GM23338 (cell line): ENCODE measurements around the gene OTUD1. TPM values are rescaled to one million over a fixed set of nuclear protein-coding genes. Genes with fewer than 3 reads are reported as not detected.

Experiments
- ATAC-seq: fragments of 200-7000 bp; cut with Tn5 transposase; 3 replicates; pipeline ENCODE4 v1.9.1; 2020
- DNase-seq: peaks from one replicate; pipeline ENCODE4 v3.0.0-alpha.2; 2015; ENCODE audit warnings: low spot score
- H2AFZ ChIP-seq: fragments of 200-600 bp; sonication (generic); 2 replicates; pipeline ENCODE4 v1.8.0; 2016; ENCODE audit warnings: antibody characterized with exemption, mild to moderate bottlenecking, moderate library complexity
- H3F3A ChIP-seq: fragments of 200-600 bp; sonication (generic); replicated peaks from 2 replicates; pipeline ENCODE4 v1.8.0; 2017; ENCODE audit warnings: antibody characterized with exemption, mixed run types, low read depth
- H3K27ac ChIP-seq: fragments of 200-600 bp; sonication (generic); 2 replicates; pipeline ENCODE4 v1.6.1; 2016; ENCODE audit warnings: low read depth
- H3K27me3 ChIP-seq: fragments of 200-600 bp; sonication (generic); 2 replicates; pipeline ENCODE4 v1.8.0; 2016; ENCODE audit warnings: mild to moderate bottlenecking, mixed run types, moderate library complexity; ENCODE audit not compliant: insufficient read depth
- H3K36me3 ChIP-seq: fragments of 200-600 bp; sonication (generic); 2 replicates; pipeline ENCODE4 v1.8.0; 2016; ENCODE audit warnings: mild to moderate bottlenecking; ENCODE audit not compliant: insufficient read depth
- H3K4me1 ChIP-seq: fragments of 200-600 bp; sonication (generic); 2 replicates; pipeline ENCODE4 v1.8.0; 2016; ENCODE audit warnings: mild to moderate bottlenecking, moderate library complexity; ENCODE audit not compliant: insufficient read depth
- H3K4me2 ChIP-seq: fragments of 200-600 bp; sonication (generic); 2 replicates; pipeline ENCODE4 v1.7.1; 2017; ENCODE audit warnings: mixed run types
- H3K4me3 ChIP-seq: fragments of 200-600 bp; sonication (generic); 2 replicates; pipeline ENCODE4 v1.6.1; 2016; ENCODE audit warnings: mixed run types
- H3K79me2 ChIP-seq: fragments of 200-600 bp; sonication (generic); replicated peaks from 2 replicates; pipeline ENCODE4 v1.8.0; 2017; ENCODE audit warnings: mild to moderate bottlenecking; ENCODE audit not compliant: insufficient read depth
- H3K9me2 ChIP-seq: fragments of 200-600 bp; sonication (generic); 2 replicates; pipeline ENCODE4 v1.8.0; 2017; ENCODE audit not compliant: insufficient read depth
- H4K20me1 ChIP-seq: fragments of 200-600 bp; sonication (generic); replicated peaks from 2 replicates; pipeline ENCODE4 v1.8.0; 2017; ENCODE audit warnings: mild to moderate bottlenecking; ENCODE audit not compliant: insufficient read depth
- H3K27ac Mint-ChIP-seq: 2 replicates; pipeline ENCODE4 v1.8.0; 2020; ENCODE audit warnings: inconsistent platforms, mild to moderate bottlenecking, moderate library complexity, mixed read lengths
- H3K27me3 Mint-ChIP-seq: 3 replicates; pipeline ENCODE4 v1.8.0; 2022; ENCODE audit warnings: low read depth, mild to moderate bottlenecking, moderate library complexity, mixed read lengths, inconsistent platforms; ENCODE audit not compliant: insufficient read depth, poor library complexity
- H3K36me3 Mint-ChIP-seq: 3 replicates; pipeline ENCODE4 v1.8.0; 2021; ENCODE audit warnings: low read depth, mild to moderate bottlenecking, inconsistent platforms, moderate library complexity, mixed read lengths
- H3K4me1 Mint-ChIP-seq: 3 replicates; pipeline ENCODE4 v1.8.0; 2020; ENCODE audit warnings: mild to moderate bottlenecking, inconsistent platforms, mixed read lengths
- H3K4me3 Mint-ChIP-seq: 3 replicates; pipeline ENCODE4 v1.8.0; 2021; ENCODE audit warnings: moderate library complexity, mild to moderate bottlenecking, inconsistent platforms, mixed read lengths
- H3K9me3 Mint-ChIP-seq: 3 replicates; pipeline ENCODE4 v1.8.0; 2020; ENCODE audit warnings: moderate library complexity, mild to moderate bottlenecking, inconsistent platforms, mixed read lengths
- CREB1 ChIP-seq: fragments of 250-450 bp; sonication (Bioruptor Pico); IDR thresholded peaks from 2 replicates; pipeline ENCODE4 v1.5.0; 2020; ENCODE audit warnings: low read depth, mild to moderate bottlenecking, moderate library complexity
- EZH2 ChIP-seq: fragments of 200-600 bp; sonication (generic); IDR thresholded peaks from one replicate; pipeline ENCODE4 v1.8.0; 2017; ENCODE audit warnings: antibody characterized with exemption, mild to moderate bottlenecking, low read depth; ENCODE audit not compliant: unreplicated experiment
- EZH2phosphoT487 ChIP-seq: fragments of 200-600 bp; sonication (generic); IDR thresholded peaks from one replicate; pipeline ENCODE4 v1.8.1; 2018; ENCODE audit warnings: antibody characterized with exemption; ENCODE audit not compliant: unreplicated experiment
- JUNB ChIP-seq: IDR thresholded peaks from one replicate; pipeline ENCODE4 v1.6.1; 2016; ENCODE audit warnings: antibody characterized with exemption; ENCODE audit not compliant: unreplicated experiment
- NANOG ChIP-seq: IDR thresholded peaks from 2 replicates; pipeline ENCODE4 v1.6.1; 2016; ENCODE audit warnings: antibody characterized with exemption, borderline replicate concordance
- POLR2AphosphoS5 ChIP-seq: IDR thresholded peaks from 2 replicates; pipeline ENCODE4 v1.6.1; 2016; ENCODE audit warnings: antibody characterized with exemption, low read depth
- STAT1 ChIP-seq: IDR thresholded peaks from one replicate; pipeline ENCODE4 v1.6.1; 2016; ENCODE audit warnings: antibody characterized with exemption; ENCODE audit not compliant: unreplicated experiment
- ZNF114 ChIP-seq: fragments of 250-450 bp; sonication (Bioruptor Pico); IDR thresholded peaks from 2 replicates; pipeline ENCODE4 v1.5.0; 2020; ENCODE audit warnings: mild to moderate bottlenecking, moderate library complexity
- ZNF331 ChIP-seq: fragments of 250-450 bp; sonication (Bioruptor Pico); IDR thresholded peaks from 2 replicates; pipeline ENCODE4 v1.5.0; 2020; ENCODE audit warnings: low read depth, mild to moderate bottlenecking, moderate library complexity
- polyA plus RNA-seq: library from polyadenylated mRNA; unstranded; fragments of >200 nt; fragmentation: Nextera tagmentation; extraction: Ambion mirVana; gene quantifications from 2 replicates; pipeline ENCODE4 v1.2.1, GENCODE V29; 2016
- total RNA-seq: library from RNA; depleted of rRNA; stranded (reverse); fragments of >200 nt; shearing (Covaris generic); gene quantifications from 2 replicates; pipeline ENCODE4 v1.2.3, GENCODE V29; 2014
- TF ChIP-seq, protein P1 (sequence below), 2 experiments: fragments of 200-600 bp in 1 of 2; sonication (generic) in 1 of 2; conservative IDR thresholded peaks; 2 replicates each; pipeline versions ENCODE4 v1.5.1 to v1.6.1; 2016 to 2017; ENCODE audit warnings: antibody characterized with exemption in 2 of 2, low read depth in 2 of 2, mild to moderate bottlenecking in 2 of 2, moderate library complexity in 1 of 2
- TF ChIP-seq, protein P2 (sequence below): fragments of 250-450 bp; sonication (Bioruptor Pico); IDR thresholded peaks from 2 replicates; pipeline ENCODE4 v1.5.0; 2020; ENCODE audit warnings: mild to moderate bottlenecking, moderate library complexity
- TF ChIP-seq, protein P3 (sequence below): IDR thresholded peaks from 2 replicates; pipeline ENCODE4 v1.6.1; 2016; ENCODE audit warnings: antibody characterized with exemption
- TF ChIP-seq, protein P4 (sequence below): IDR thresholded peaks from one replicate; pipeline ENCODE4 v1.6.1; 2018; ENCODE audit warnings: antibody characterized with exemption; ENCODE audit not compliant: unreplicated experiment

OTUD1 gene
- total and polyA plus RNA-seq, 2 experiments from 2014 or later = 2.5 to 8.3 TPM

DNA sequence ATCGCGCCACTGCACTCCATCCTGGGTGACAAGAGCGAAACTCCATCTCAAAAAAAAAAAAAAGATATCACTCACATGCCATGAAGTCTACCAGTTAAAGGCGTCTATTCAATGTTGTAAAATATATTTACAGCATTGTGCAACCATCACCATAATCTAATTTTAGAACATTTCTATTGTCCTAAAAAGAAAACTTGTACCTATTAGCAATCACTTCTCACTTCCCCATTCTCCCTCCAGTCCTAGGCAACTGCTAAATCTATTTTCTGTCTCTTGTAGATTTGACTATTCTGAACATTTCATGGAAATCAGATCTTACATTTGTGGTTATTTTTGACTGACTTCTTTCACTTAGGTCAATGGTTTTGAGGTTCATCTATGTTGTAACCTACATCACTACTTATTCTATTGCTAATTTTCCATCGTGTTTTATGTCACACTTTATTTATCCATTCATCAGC lies 25.2 kb upstream of the OTUD1 start:
- Mint-ChIP-seq H3K4me3 (no peak overlapping the region), H3K27me3 (peaks cover 4% of the 10 kb centered on the region), H3K36me3 (no peaks in the 10 kb centered on the region; the same call in 2 of the 3 replicates), H3K9me3 (no peaks in the 10 kb centered on the region), H3K4me1 (peaks cover 28% of the 10 kb centered on the region), H3K27ac (no peak overlapping the region)
- Histone ChIP-seq H3K9me2 (no peaks in the 10 kb centered on the region), H4K20me1 (no peaks in the 10 kb centered on the region), H3K27me3 (no peaks in the 10 kb centered on the region), H3K4me1 (peaks cover 21% of the 10 kb centered on the region), H3K4me2 (no peak overlapping the region), H3K79me2 (no peaks in the 10 kb centered on the region), H3K27ac (no peak overlapping the region), H3K36me3 (no peaks in the 10 kb centered on the region), H3K4me3 (no peak overlapping the region), H3F3A (no peaks in the 10 kb centered on the region), H2AFZ (no peak overlapping the region)
- TF ChIP-seq, protein P1, sequence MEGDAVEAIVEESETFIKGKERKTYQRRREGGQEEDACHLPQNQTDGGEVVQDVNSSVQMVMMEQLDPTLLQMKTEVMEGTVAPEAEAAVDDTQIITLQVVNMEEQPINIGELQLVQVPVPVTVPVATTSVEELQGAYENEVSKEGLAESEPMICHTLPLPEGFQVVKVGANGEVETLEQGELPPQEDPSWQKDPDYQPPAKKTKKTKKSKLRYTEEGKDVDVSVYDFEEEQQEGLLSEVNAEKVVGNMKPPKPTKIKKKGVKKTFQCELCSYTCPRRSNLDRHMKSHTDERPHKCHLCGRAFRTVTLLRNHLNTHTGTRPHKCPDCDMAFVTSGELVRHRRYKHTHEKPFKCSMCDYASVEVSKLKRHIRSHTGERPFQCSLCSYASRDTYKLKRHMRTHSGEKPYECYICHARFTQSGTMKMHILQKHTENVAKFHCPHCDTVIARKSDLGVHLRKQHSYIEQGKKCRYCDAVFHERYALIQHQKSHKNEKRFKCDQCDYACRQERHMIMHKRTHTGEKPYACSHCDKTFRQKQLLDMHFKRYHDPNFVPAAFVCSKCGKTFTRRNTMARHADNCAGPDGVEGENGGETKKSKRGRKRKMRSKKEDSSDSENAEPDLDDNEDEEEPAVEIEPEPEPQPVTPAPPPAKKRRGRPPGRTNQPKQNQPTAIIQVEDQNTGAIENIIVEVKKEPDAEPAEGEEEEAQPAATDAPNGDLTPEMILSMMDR (conservative IDR thresholded peaks at IDR 0.05; ENCODE audit: low read depth in 2 of 2) = no peak
- no peak for TF ChIP-seq STAT1
- no peak for TF ChIP-seq CREB1 (CRISPR knock-in tag)
- no peak for TF ChIP-seq NANOG
- no peak for TF ChIP-seq EZH2
- no peak for TF ChIP-seq EZH2phosphoT487
- TF ChIP-seq, protein P2, sequence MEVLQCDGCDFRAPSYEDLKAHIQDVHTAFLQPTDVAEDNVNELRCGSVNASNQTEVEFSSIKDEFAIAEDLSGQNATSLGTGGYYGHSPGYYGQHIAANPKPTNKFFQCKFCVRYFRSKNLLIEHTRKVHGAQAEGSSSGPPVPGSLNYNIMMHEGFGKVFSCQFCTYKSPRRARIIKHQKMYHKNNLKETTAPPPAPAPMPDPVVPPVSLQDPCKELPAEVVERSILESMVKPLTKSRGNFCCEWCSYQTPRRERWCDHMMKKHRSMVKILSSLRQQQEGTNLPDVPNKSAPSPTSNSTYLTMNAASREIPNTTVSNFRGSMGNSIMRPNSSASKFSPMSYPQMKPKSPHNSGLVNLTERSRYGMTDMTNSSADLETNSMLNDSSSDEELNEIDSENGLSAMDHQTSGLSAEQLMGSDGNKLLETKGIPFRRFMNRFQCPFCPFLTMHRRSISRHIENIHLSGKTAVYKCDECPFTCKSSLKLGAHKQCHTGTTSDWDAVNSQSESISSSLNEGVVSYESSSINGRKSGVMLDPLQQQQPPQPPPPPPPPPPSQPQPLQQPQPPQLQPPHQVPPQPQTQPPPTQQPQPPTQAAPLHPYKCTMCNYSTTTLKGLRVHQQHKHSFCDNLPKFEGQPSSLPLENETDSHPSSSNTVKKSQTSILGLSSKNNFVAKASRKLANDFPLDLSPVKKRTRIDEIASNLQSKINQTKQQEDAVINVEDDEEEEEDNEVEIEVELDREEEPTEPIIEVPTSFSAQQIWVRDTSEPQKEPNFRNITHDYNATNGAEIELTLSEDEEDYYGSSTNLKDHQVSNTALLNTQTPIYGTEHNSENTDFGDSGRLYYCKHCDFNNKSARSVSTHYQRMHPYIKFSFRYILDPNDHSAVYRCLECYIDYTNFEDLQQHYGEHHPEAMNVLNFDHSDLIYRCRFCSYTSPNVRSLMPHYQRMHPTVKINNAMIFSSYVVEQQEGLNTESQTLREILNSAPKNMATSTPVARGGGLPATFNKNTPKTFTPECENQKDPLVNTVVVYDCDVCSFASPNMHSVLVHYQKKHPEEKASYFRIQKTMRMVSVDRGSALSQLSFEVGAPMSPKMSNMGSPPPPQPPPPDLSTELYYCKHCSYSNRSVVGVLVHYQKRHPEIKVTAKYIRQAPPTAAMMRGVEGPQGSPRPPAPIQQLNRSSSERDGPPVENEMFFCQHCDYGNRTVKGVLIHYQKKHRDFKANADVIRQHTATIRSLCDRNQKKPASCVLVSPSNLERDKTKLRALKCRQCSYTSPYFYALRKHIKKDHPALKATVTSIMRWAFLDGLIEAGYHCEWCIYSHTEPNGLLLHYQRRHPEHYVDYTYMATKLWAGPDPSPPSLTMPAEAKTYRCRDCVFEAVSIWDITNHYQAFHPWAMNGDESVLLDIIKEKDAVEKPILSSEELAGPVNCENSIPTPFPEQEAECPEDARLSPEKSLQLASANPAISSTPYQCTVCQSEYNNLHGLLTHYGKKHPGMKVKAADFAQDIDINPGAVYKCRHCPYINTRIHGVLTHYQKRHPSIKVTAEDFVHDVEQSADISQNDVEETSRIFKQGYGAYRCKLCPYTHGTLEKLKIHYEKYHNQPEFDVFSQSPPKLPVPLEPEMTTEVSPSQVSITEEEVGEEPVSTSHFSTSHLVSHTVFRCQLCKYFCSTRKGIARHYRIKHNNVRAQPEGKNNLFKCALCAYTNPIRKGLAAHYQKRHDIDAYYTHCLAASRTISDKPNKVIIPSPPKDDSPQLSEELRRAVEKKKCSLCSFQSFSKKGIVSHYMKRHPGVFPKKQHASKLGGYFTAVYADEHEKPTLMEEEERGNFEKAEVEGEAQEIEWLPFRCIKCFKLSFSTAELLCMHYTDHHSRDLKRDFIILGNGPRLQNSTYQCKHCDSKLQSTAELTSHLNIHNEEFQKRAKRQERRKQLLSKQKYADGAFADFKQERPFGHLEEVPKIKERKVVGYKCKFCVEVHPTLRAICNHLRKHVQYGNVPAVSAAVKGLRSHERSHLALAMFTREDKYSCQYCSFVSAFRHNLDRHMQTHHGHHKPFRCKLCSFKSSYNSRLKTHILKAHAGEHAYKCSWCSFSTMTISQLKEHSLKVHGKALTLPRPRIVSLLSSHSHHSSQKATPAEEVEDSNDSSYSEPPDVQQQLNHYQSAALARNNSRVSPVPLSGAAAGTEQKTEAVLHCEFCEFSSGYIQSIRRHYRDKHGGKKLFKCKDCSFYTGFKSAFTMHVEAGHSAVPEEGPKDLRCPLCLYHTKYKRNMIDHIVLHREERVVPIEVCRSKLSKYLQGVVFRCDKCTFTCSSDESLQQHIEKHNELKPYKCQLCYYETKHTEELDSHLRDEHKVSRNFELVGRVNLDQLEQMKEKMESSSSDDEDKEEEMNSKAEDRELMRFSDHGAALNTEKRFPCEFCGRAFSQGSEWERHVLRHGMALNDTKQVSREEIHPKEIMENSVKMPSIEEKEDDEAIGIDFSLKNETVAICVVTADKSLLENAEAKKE (CRISPR knock-in tag) = no peak
- no peak for TF ChIP-seq POLR2AphosphoS5
- no peak for TF ChIP-seq ZNF114 (CRISPR knock-in tag)
- no peak for TF ChIP-seq JUNB
- no peak for TF ChIP-seq ZNF331 (CRISPR knock-in tag)
- TF ChIP-seq, protein P3, sequence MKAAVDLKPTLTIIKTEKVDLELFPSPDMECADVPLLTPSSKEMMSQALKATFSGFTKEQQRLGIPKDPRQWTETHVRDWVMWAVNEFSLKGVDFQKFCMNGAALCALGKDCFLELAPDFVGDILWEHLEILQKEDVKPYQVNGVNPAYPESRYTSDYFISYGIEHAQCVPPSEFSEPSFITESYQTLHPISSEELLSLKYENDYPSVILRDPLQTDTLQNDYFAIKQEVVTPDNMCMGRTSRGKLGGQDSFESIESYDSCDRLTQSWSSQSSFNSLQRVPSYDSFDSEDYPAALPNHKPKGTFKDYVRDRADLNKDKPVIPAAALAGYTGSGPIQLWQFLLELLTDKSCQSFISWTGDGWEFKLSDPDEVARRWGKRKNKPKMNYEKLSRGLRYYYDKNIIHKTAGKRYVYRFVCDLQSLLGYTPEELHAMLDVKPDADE = no peak
- TF ChIP-seq, protein P4, sequence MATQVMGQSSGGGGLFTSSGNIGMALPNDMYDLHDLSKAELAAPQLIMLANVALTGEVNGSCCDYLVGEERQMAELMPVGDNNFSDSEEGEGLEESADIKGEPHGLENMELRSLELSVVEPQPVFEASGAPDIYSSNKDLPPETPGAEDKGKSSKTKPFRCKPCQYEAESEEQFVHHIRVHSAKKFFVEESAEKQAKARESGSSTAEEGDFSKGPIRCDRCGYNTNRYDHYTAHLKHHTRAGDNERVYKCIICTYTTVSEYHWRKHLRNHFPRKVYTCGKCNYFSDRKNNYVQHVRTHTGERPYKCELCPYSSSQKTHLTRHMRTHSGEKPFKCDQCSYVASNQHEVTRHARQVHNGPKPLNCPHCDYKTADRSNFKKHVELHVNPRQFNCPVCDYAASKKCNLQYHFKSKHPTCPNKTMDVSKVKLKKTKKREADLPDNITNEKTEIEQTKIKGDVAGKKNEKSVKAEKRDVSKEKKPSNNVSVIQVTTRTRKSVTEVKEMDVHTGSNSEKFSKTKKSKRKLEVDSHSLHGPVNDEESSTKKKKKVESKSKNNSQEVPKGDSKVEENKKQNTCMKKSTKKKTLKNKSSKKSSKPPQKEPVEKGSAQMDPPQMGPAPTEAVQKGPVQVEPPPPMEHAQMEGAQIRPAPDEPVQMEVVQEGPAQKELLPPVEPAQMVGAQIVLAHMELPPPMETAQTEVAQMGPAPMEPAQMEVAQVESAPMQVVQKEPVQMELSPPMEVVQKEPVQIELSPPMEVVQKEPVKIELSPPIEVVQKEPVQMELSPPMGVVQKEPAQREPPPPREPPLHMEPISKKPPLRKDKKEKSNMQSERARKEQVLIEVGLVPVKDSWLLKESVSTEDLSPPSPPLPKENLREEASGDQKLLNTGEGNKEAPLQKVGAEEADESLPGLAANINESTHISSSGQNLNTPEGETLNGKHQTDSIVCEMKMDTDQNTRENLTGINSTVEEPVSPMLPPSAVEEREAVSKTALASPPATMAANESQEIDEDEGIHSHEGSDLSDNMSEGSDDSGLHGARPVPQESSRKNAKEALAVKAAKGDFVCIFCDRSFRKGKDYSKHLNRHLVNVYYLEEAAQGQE = no peak
- no peak for DNase-seq
- no peak for ATAC-seq
